K562 (cell line): ENCODE results near the gene ARHGAP25. TPM values are rescaled to one million over a fixed set of nuclear protein-coding genes. Genes with fewer than 3 reads are reported as not detected.
A peak's percentile ranks its signal among the peaks of the same experiment; 100 is the strongest.

Experiments used
- CSDE1 ChIP-seq, 2 experiments: fragments of 450-650 bp; IDR thresholded peaks; 2 replicates each; pipeline ENCODE4 v1.6.1; 2016; ENCODE audit warnings: mild to moderate bottlenecking in 1 of 2
- ETS1 ChIP-seq: conservative IDR thresholded peaks from 2 replicates; pipeline ENCODE4 v1.6.1; 2011; ENCODE audit warnings: low read depth, mild to moderate bottlenecking, low read length; ENCODE audit not compliant: control insufficient read depth
- FOXP4 ChIP-seq: sonication (generic); formaldehyde crosslinking; IDR thresholded peaks from 2 replicates; pipeline ENCODE4 v1.8.0; 2022; ENCODE audit warnings: mild to moderate bottlenecking, missing genetic modification reagents, borderline replicate concordance
- GABPB1 ChIP-seq: sonication (generic); formaldehyde crosslinking; IDR thresholded peaks from 2 replicates; pipeline ENCODE4 v1.8.0; 2022; ENCODE audit warnings: mild to moderate bottlenecking, missing genetic modification reagents
- HDAC3 ChIP-seq: fragments of 450-650 bp; IDR thresholded peaks from 2 replicates; pipeline ENCODE4 v1.6.1; 2018; ENCODE audit warnings: borderline replicate concordance, mild to moderate bottlenecking, moderate library complexity; ENCODE audit not compliant: partially characterized antibody
- HEY1 ChIP-seq: fragments of 250-450 bp; sonication (Bioruptor Pico); IDR thresholded peaks from 2 replicates; pipeline ENCODE4 v1.5.0; 2020; ENCODE audit warnings: mild to moderate bottlenecking, moderate library complexity, borderline replicate concordance
- IFI16 ChIP-seq: fragments of 250-450 bp; sonication (Bioruptor Pico); IDR thresholded peaks from 2 replicates; pipeline ENCODE4 v2.1.2; 2022; ENCODE audit warnings: mild to moderate bottlenecking, inconsistent platforms
- KDM5B ChIP-seq: fragments of 200-600 bp; sonication (generic); IDR thresholded peaks from 2 replicates; pipeline ENCODE4 v1.6.1; 2012; ENCODE audit warnings: low read depth, mild to moderate bottlenecking, moderate library complexity, low read length, control low read depth, inconsistent platforms; ENCODE audit not compliant: insufficient replicate concordance
- MAX ChIP-seq: sonication (generic); formaldehyde crosslinking; IDR thresholded peaks from 2 replicates; pipeline ENCODE4 v1.9.0; 2022; ENCODE audit warnings: mild to moderate bottlenecking, missing genetic modification reagents
- NELFE ChIP-seq: IDR thresholded peaks from 2 replicates; pipeline ENCODE4 v1.6.1; 2011; ENCODE audit warnings: mild to moderate bottlenecking; ENCODE audit not compliant: insufficient read depth, insufficient read length
- NEUROD1 ChIP-seq: fragments of 150-350 bp; IDR thresholded peaks from 2 replicates; pipeline ENCODE4 v1.6.1; 2014; ENCODE audit warnings: borderline replicate concordance, low read length, low read depth; ENCODE audit not compliant: partially characterized antibody
- NFE2 ChIP-seq: IDR thresholded peaks from 2 replicates; pipeline ENCODE4 v1.6.1; 2014; ENCODE audit warnings: antibody characterized with exemption, low read depth
- PURB ChIP-seq: sonication (generic); formaldehyde crosslinking; IDR thresholded peaks from 2 replicates; pipeline ENCODE4 v1.9.0; 2021; ENCODE audit warnings: low read depth, mild to moderate bottlenecking, missing genetic modification reagents
- SMARCA4 ChIP-seq: fragments of 450-650 bp; IDR thresholded peaks from 2 replicates; pipeline ENCODE4 v1.6.1; 2016
- TBP ChIP-seq: optimal IDR thresholded peaks from 2 replicates; pipeline ENCODE3; 2011; ENCODE audit warnings: low read depth, low read length, improper control_type of control experiment
- TFAP4 ChIP-seq: sonication (generic); formaldehyde crosslinking; IDR thresholded peaks from 2 replicates; pipeline ENCODE4 v1.8.0; 2022; ENCODE audit warnings: missing genetic modification reagents, mild to moderate bottlenecking, moderate library complexity, borderline replicate concordance
- ZFX ChIP-seq: sonication (generic); formaldehyde crosslinking; IDR thresholded peaks from 2 replicates; pipeline ENCODE4 v1.8.0; 2022; ENCODE audit warnings: mild to moderate bottlenecking, missing genetic modification reagents, moderate library complexity
- ZNF511 ChIP-seq: sonication (generic); formaldehyde crosslinking; IDR thresholded peaks from 2 replicates; pipeline ENCODE4 v1.8.0; 2022; ENCODE audit warnings: mild to moderate bottlenecking, missing genetic modification reagents
- ZNF561 ChIP-seq: fragments of 450-650 bp; formaldehyde crosslinking; conservative IDR thresholded peaks from 2 replicates; pipeline ENCODE4 v1.4.0; 2020; ENCODE audit warnings: mild to moderate bottlenecking, moderate library complexity
- ZNF586 ChIP-seq: fragments of 450-650 bp; formaldehyde crosslinking; conservative IDR thresholded peaks from 2 replicates; pipeline ENCODE4 v1.4.0; 2020; ENCODE audit warnings: mild to moderate bottlenecking, moderate library complexity
- ZNF655 ChIP-seq: fragments of 250-450 bp; sonication (Bioruptor Pico); IDR thresholded peaks from 2 replicates; pipeline ENCODE4 v1.5.0; 2021
- polyA plus RNA-seq, 8 experiments: library from polyadenylated mRNA; depleted of rRNA in 4 of 8; stranded (reverse) in 5 of 8; unstranded in 3 of 8; fragments of >200 nt; fragmentation: Nextera tagmentation in 2 of 8; fragmentation: Illumina TruSeq in 1 of 8; extraction: Ambion mirVana in 2 of 8; extraction: Trizol in 1 of 8; gene quantifications; 2 replicates each; pipeline versions ENCODE4 v1.2.1 to v1.2.3, GENCODE V29; 2011 to 2014; ENCODE audit warnings: inconsistent platforms in 1 of 8, missing spikeins in 1 of 8
- total RNA-seq, 7 experiments: library from RNA; depleted of rRNA in 6 of 7; stranded (reverse); fragments of >200 nt in 6 of 7; fragmentation: Illumina TruSeq in 2 of 7; extraction: Trizol in 2 of 7; gene quantifications; 2 replicates each; pipeline versions ENCODE4 v1.2.1 to v1.2.3, GENCODE V29; 2011 to 2021; ENCODE audit warnings: low replicate concordance in 1 of 7

Gene ARHGAP25
- total and polyA plus RNA-seq, 9 of the 15 experiments (the other 6 are each of a cell fraction or from before 2014, with no cell fraction given) = 4.9 to 14.8 (median 10.7) TPM

DNA sequence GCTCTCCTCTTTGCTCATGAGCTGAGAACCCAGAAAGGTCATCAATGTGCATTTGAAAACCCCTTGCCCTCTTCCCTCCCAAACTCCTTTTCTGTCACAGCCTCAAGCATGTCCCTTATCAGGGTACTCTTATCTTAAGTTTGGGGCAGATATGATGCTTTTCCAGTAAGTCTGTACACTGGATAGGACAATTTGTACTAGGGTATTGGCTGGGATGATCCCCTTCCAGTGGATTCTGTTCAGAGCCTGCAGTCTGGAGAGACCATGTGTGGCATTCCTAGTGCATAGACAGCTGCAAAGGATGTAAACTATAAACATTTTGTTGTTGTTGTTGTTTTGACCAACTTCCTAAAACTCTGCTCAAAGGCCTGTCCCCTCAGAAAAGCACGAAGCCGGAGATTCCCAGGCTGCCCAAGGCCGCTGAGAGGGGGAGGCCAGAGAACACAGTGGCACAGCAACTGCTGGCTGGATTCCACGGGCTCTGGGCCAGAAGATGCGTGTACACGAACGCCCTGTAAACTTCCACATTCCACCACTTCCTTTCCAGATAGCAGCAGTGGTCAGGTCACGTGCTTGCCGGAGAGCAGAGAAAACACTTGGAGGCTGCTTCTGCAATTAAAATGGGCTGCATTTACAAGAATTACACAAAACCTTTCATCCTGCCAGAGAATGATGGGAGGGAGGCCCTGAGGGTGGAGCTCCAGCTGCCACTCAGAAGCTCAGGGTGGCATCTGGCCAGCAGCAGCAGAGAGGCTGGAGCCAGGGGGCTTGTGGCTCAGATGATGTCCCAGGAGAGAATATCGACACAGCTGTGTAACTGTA lies 94.5 kb downstream of the ARHGAP25 start (continued):
- no peak for TF ChIP-seq ZNF586 (CRISPR knock-in tag)
- TF ChIP-seq ZFX (CRISPR knock-in tag) = no peak
- no peak for TF ChIP-seq CSDE1 (IDR thresholded peaks at IDR 0.05)
- 0 out of 2 replicates have a peak, but pooled peaks have one; percentile 21 for TF ChIP-seq ZNF511 (CRISPR knock-in tag)
- peak; percentile 55; the same call in 1 of the 2 replicates for TF ChIP-seq TFAP4 (CRISPR knock-in tag)
- no peak for TF ChIP-seq NFE2
- TF ChIP-seq NEUROD1 = peak; percentile 46
- TF ChIP-seq ETS1 = 0 out of 2 replicates have a peak, but pooled peaks have one; percentile 64
- no peak for TF ChIP-seq HEY1 (CRISPR knock-in tag)
- peak; percentile 62 for TF ChIP-seq MAX
- no peak for TF ChIP-seq NELFE
- TF ChIP-seq PURB (CRISPR knock-in tag) = no peak
- TF ChIP-seq IFI16 = no peak
- TF ChIP-seq KDM5B = no peak
- peak; percentile 71; the same call in 1 of the 2 replicates for TF ChIP-seq SMARCA4
- no peak for TF ChIP-seq ZNF655 (CRISPR knock-in tag)
- TF ChIP-seq FOXP4 (CRISPR knock-in tag) = no peak
- no peak for TF ChIP-seq ZNF561 (CRISPR knock-in tag)
- TF ChIP-seq HDAC3 = no peak
- peak; percentile 32 for TF ChIP-seq TBP
- TF ChIP-seq GABPB1 (CRISPR knock-in tag) = peak; percentile 56; the same call in 1 of the 2 replicates
